Forelimb muscle (tissue), 1 donor: Measurements from ENCODE around the gene SMIM35. TPM values are rescaled to one million over a fixed set of nuclear protein-coding genes. Genes with fewer than 3 reads are reported as not detected.
"Not testable (repeated sequence)": the region's sequence is repeated elsewhere in the genome, so short reads cannot be mapped to it uniquely, and the experiment has no call there.

ENCODE experiments used
- DNase-seq: peaks from one replicate; pipeline ENCODE4 v3.0.0-alpha.2; 2013; ENCODE audit warnings: low read depth
- polyA plus RNA-seq: library from polyadenylated mRNA; unstranded; fragments of 120-200 nt; gene quantifications from one replicate; pipeline ENCODE4 v1.2.1, GENCODE V29; 2013; ENCODE audit not compliant: insufficient read length

SMIM35 gene
- polyA plus RNA-seq, 1 donor, result 0.32 TPM

- no peak for DNase-seq
Measured at GRCh38 chr11:117984476-117984875, 102.3 kb downstream of the SMIM35 start.

GRCh38 chr11:117983163-117983475, 103.6 kb downstream of the SMIM35 start:
- DNase-seq, result no peak

GRCh38 chr11:117980720-117981119, 106.0 kb downstream of the SMIM35 start:
- DNase-seq, result no peak

- DNase-seq, result no peak
Measured at GRCh38 chr11:117980280-117980679, 106.5 kb downstream of the SMIM35 start.

- DNase-seq, result no peak
Measured at GRCh38 chr11:117979481-117980211, 107.1 kb downstream of the SMIM35 start.

- DNase-seq, result no peak
Measured at GRCh38 chr11:117978991-117979390, 107.8 kb downstream of the SMIM35 start.

GRCh38 chr11:117978291-117978910, 108.4 kb downstream of the SMIM35 start:
- not testable (repeated sequence) for DNase-seq

GRCh38 chr11:117977612-117978264, 109.0 kb downstream of the SMIM35 start:
- not testable (repeated sequence) for DNase-seq

GRCh38 chr11:117977029-117977428, 109.7 kb downstream of the SMIM35 start:
- DNase-seq, result no peak

GRCh38 chr11:117976445-117976844, 110.3 kb downstream of the SMIM35 start:
- no peak for DNase-seq

- no peak for DNase-seq
Measured at GRCh38 chr11:117973503-117973860, 113.3 kb downstream of the SMIM35 start.

- DNase-seq, result no peak
Measured at GRCh38 chr11:117972629-117973502, 113.9 kb downstream of the SMIM35 start.

GRCh38 chr11:117972044-117972443, 114.7 kb downstream of the SMIM35 start:
- DNase-seq, result no peak

- no peak for DNase-seq
Measured at GRCh38 chr11:117970400-117971024, 116.3 kb downstream of the SMIM35 start.

GRCh38 chr11:117969160-117969991, 117.4 kb downstream of the SMIM35 start:
- no peak for DNase-seq

- DNase-seq, result no peak
Measured at GRCh38 chr11:117966908-117967307, 119.9 kb downstream of the SMIM35 start.

- no peak for DNase-seq
Measured at GRCh38 chr11:117962826-117963225, 123.9 kb downstream of the SMIM35 start.

GRCh38 chr11:117961896-117962295, 124.9 kb downstream of the SMIM35 start:
- DNase-seq, result no peak

- no peak for DNase-seq
Measured at GRCh38 chr11:117960406-117960805, 126.4 kb downstream of the SMIM35 start.

- no peak for DNase-seq
Measured at GRCh38 chr11:117959438-117960149, 127.2 kb downstream of the SMIM35 start.
